ENCODE results near the gene FOXP3.

DNA sequence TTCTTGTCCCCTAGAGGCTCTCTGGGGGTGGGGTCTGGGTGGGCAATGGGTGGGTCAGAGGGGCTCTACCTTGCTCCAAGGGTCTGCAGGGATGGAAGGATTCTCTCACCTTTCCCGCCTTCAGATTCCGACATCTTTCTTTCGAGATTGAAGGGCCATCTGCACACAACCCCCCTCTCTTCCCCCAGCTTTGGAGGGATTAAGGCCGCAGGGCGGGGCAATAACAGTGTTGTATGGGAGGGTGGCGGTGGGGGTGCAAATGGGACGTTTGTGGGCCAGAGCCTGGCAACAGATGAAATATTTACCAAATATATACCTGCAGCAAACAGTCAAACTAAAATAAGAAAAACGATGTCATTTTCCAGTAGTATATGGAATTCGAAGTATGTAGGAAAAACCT, 31.3 kb downstream of the FOXP3 start, which contains the start of gene CACNA1F:
- no peak for TF ChIP-seq CTCF (IDR thresholded peaks at IDR 0.05; ENCODE audit: borderline replicate concordance, extremely low read depth, low read length, poor library complexity, severe bottlenecking)
- no peak for TF ChIP-seq EZH2 (IDR thresholded peaks at IDR 0.05; ENCODE audit: borderline replicate concordance, low read depth, low read length, severe bottlenecking)
